Fibroblast of the aortic adventitia (primary cell): ENCODE data around the gene TRMT44. TPM values are rescaled to one million over a fixed set of nuclear protein-coding genes. Genes with fewer than 3 reads are reported as not detected.

ENCODE experiments used
- DNase-seq: peaks from one replicate; pipeline ENCODE4 v3.0.0-alpha.2; 2010; ENCODE audit warnings: low read depth
- H3K4me3 ChIP-seq: 2 replicates; pipeline ENCODE4 v1.5.1; 2011; ENCODE audit warnings: low read depth, mild to moderate bottlenecking, control low read depth, low read length, moderate library complexity
- CTCF ChIP-seq: IDR thresholded peaks from 2 replicates; pipeline ENCODE4 v1.5.1; 2011; ENCODE audit warnings: mild to moderate bottlenecking, low read length, control low read depth, inconsistent platforms; ENCODE audit not compliant: insufficient read depth
- total RNA-seq: library from RNA; depleted of rRNA; stranded (reverse); fragments of >200 nt; gene quantifications from 2 replicates; pipeline ENCODE4 v1.2.3, GENCODE V29; 2012; ENCODE audit warnings: low replicate concordance

The TRMT44 gene
- total RNA-seq, 1 donor: 18.9 TPM

GRCh38 chr4:8433136-8433535, 7.4 kb upstream of the TRMT44 start:
- no peak for DNase-seq
- no peak for TF ChIP-seq CTCF
- H3K4me3 ChIP-seq: no peak overlapping the region

GRCh38 chr4:8434251-8435073, 6.1 kb upstream of the TRMT44 start:
- TF ChIP-seq CTCF: no peak
- no peak overlapping the region for H3K4me3 ChIP-seq
- DNase-seq: no peak

- H3K4me3 ChIP-seq: peak overlapping the region; percentile 62
- TF ChIP-seq CTCF: no peak
- DNase-seq: peak; percentile 44
Observed at GRCh38 chr4:8435656-8436121, 4.9 kb upstream of the TRMT44 start.

GRCh38 chr4:8437281-8437680, 3.3 kb upstream of the TRMT44 start:
- peak; percentile 17 for DNase-seq
- TF ChIP-seq CTCF: peak; percentile 19
- peak overlapping the region; percentile 22 for H3K4me3 ChIP-seq

- H3K4me3 ChIP-seq: no peak overlapping the region
- TF ChIP-seq CTCF: no peak
- no peak for DNase-seq
Observed at GRCh38 chr4:8438743-8439142, 1.8 kb upstream of the TRMT44 start.

- peak overlapping the region; percentile 2 for H3K4me3 ChIP-seq
- DNase-seq: peak; percentile 9
- no peak for TF ChIP-seq CTCF
Observed at GRCh38 chr4:8439168-8439567, 1.4 kb upstream of the TRMT44 start.

GRCh38 chr4:8439914-8440491, 574 bp upstream of the TRMT44 start:
- DNase-seq: no peak
- no peak for TF ChIP-seq CTCF
- peak overlapping the region; percentile 76 for H3K4me3 ChIP-seq
